HFF-Myc (cell line): Measurements from ENCODE around the gene RBM23.
A peak's percentile ranks its signal among the peaks of the same experiment; 100 is the strongest.
"Not testable (repeated sequence)": the region's sequence is repeated elsewhere in the genome, so short reads cannot be mapped to it uniquely, and the experiment has no call there.

Source experiments
- DNase-seq: peaks from one replicate; pipeline ENCODE4 v3.0.0-alpha.2; 2011; ENCODE audit warnings: low read depth; ENCODE audit errors: extremely low read depth
- H3K4me3 ChIP-seq: replicated peaks from 2 replicates; pipeline ENCODE4 v1.5.1; 2011; ENCODE audit warnings: low read depth, mild to moderate bottlenecking, control low read depth, low read length
- CTCF ChIP-seq: IDR thresholded peaks from 2 replicates; pipeline ENCODE4 v1.5.1; 2012; ENCODE audit warnings: mild to moderate bottlenecking, low read depth, low read length, control low read depth; ENCODE audit errors: missing control alignments

RBM23 gene

GRCh38 chr14:22865424-22866405 is 53.2 kb downstream of the RBM23 start:
- no peak overlapping the region for H3K4me3 ChIP-seq
- peak; percentile 40 for TF ChIP-seq CTCF
- DNase-seq, result no peak

GRCh38 chr14:22864979-22865378 is 54.0 kb downstream of the RBM23 start:
- DNase-seq, result no peak
- H3K4me3 ChIP-seq, result no peak overlapping the region
- no peak for TF ChIP-seq CTCF

- TF ChIP-seq CTCF, result no peak
Observed at GRCh38 chr14:22861651-22862050, 57.3 kb downstream of the RBM23 start.

GRCh38 chr14:22860377-22860776 is 58.6 kb downstream of the RBM23 start:
- H3K4me3 ChIP-seq, DNase-seq: not testable (repeated sequence)

More at GRCh38 chr14:22861651-22862050, 57.3 kb downstream of the RBM23 start:
- DNase-seq, result no peak
- no peak overlapping the region for H3K4me3 ChIP-seq

- no peak overlapping the region for H3K4me3 ChIP-seq
- TF ChIP-seq CTCF, result no peak
- DNase-seq, result no peak
Observed at GRCh38 chr14:22856428-22856827, 62.5 kb downstream of the RBM23 start.

GRCh38 chr14:22854963-22855724 is 63.8 kb downstream of the RBM23 start:
- no peak for DNase-seq
- no peak for TF ChIP-seq CTCF

GRCh38 chr14:22854296-22854695 is 64.7 kb downstream of the RBM23 start:
- DNase-seq, H3K4me3 ChIP-seq: not testable (repeated sequence)

More at GRCh38 chr14:22854963-22855724, 63.8 kb downstream of the RBM23 start:
- no peak overlapping the region for H3K4me3 ChIP-seq
